ENCODE results near the gene SLX4IP. TPM values are rescaled to one million over a fixed set of nuclear protein-coding genes. Genes with fewer than 3 reads are reported as not detected.

Gene SLX4IP
- total and polyA plus RNA-seq, 2 of the 13 experiments (the other 11 are each of a cell fraction or from before 2014, with no cell fraction given), result 3.6 to 7.3 TPM

DNA sequence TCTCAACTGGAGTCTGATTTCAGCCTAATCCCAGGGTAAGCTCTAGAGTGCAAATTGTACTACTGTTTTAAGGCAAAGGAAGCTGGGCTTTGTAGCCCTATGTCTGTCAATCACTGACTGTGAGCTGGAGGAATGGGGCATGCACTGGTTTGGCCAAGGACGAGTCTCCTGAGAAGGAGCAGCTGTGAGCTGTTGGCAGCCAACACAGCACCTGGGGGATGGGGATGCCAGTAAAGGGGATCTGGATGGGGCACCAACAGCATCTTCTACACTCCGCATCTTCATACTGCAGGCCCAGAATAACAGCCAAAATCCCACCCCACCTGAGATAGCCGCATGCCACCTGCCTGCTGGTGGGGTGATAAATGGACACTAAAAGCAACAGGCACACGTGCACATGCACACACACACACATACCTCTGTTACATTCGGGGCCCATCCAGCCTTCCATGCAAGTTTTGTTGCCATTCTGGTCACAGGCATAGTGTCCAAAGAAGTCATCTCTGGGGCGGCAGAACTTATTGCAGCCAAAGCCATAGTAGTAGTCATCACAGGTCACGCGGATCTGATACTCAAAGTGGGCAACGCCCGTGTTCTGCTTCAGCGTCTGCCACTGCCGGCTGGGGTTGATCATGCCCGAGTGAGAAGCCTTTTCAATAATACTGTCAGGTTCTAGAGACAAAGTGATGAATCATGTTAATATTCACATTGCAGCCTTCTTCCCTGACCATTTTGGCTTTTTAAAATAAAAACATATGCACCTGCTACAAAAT, 223.1 kb downstream of the SLX4IP start:
- ATAC-seq (no peak), DNase-seq (ENCODE audit: low spot score) (no peak), FAIRE-seq (no peak)
- Histone ChIP-seq H3K4me3 (replicated peaks in 1 of 3; ENCODE audit: insufficient read depth in 1 of 3, low read depth in 2 of 3, low read length in 3 of 3) (no peak overlapping the region), H3K36me3 (replicated peaks in 1 of 2; ENCODE audit: control insufficient read depth in 1 of 2, insufficient read depth in 2 of 2, low read length in 2 of 2) (peaks cover 79 to 96% of the 10 kb centered on the region in 2 experiments), H3K9ac (ENCODE audit: insufficient read depth, low read depth, low read length) (no peak overlapping the region), H3K4me1 (ENCODE audit: insufficient read depth, low read length) (peaks cover 71% of the 10 kb centered on the region), H3K79me2 (ENCODE audit: insufficient read depth, low read length) (peaks cover 74% of the 10 kb centered on the region), H4K20me1 (ENCODE audit: insufficient read depth, low read length) (peaks cover 25% of the 10 kb centered on the region), H3K4me2 (ENCODE audit: low read depth, low read length) (no peak overlapping the region), H2AFZ (ENCODE audit: low read length) (no peak overlapping the region), H3K27ac (ENCODE audit: extremely low read length, insufficient read depth, low read length) (no peak overlapping the region), H3K9me3 (ENCODE audit: low read length) (no peaks in the 10 kb centered on the region), H3K27me3 (ENCODE audit: control insufficient read depth in 1 of 2, insufficient read depth in 2 of 2, low read length in 2 of 2) (no peaks in the 10 kb centered on the region)
- POLR2A ChIA-PET, result interaction anchor here (1.0 to 2.7 kb wide), 2 partner anchors 13 to 15 kb away, joined by 4 to 39 read pairs; partner anchors contain the start of gene JAG1
- in situ Hi-C loops (cut with HindIII; ENCODE audit: extremely low pct_ligation_motif_present, low pct_unique_long_range_greater_than_20kb) (no loop called here), intact Hi-C loops (cut with micrococcal nuclease; ENCODE audit: unreplicated experiment) (no loop called here)
- no peak for TF ChIP-seq ZNF672 (CRISPR knock-in tag; IDR thresholded peaks at IDR 0.05)
- TF ChIP-seq MTF2 (CRISPR knock-in tag; IDR thresholded peaks at IDR 0.05; ENCODE audit: borderline replicate concordance), result no peak
- TF ChIP-seq NFYC (CRISPR knock-in tag; IDR thresholded peaks at IDR 0.05), result no peak
- TF ChIP-seq RBFOX2 (IDR thresholded peaks at IDR 0.05; ENCODE audit: low read depth, low read length), result peak; percentile 10; the same call in 1 of the 2 replicates
- 0 out of 2 replicates have a peak, but pooled peaks have one; percentile 49 for TF ChIP-seq ZSCAN21 (CRISPR knock-in tag; IDR thresholded peaks at IDR 0.05; ENCODE audit: borderline replicate concordance)
- TF ChIP-seq POLR2AphosphoS5 (IDR thresholded peaks at IDR 0.05; ENCODE audit: low read depth, low read length), result 0 out of 2 replicates have a peak, but pooled peaks have one; percentile 8
- 98% methylated on average over 13 of the region's 13 CpGs for WGBS (ENCODE audit: low lambda C conversion rate)
- CTCF ChIA-PET (ENCODE audit: low intra/inter-chr PET ratio, low total read pairs), result no interaction called here
- BruUV-seq (replicated peaks), result no TSS peak

DNA sequence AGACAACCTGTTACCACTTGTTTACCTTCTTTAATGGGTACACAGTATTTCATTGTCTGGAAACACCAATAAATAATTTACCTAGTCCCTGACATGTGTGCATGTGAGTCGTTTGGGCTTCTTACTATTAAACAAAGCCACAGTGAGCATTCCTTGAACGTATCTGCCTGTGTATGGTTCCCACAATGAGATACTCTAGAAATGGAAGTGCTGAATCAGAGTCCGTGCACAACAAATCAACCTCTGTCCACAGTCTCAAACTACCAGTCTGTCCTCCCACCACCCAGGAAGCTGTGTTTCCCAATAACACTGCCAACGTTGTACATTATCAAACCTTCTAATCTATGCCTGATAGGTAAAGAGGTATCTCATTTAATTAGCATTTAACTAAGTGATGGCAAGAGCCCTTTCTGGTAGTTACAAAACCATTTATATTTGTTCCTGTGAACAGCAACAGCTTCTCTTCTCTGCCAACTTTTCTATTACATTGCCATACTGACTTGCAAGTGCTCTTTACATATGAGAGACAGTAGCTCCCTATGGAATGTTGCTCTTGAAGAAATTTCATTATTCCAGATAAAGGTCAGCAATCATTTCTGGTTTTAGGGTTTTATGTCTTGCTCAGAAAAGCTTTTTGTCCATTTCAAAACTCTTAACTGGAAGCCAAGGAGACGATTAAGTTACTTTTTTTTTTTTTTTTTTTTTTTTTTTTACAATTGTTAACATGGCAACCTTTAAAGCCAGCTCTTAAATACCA, 223.9 kb downstream of the SLX4IP start:
- Histone ChIP-seq H3K36me3 (replicated peaks in 1 of 2; ENCODE audit: control insufficient read depth in 1 of 2, insufficient read depth in 2 of 2, low read length in 2 of 2) (peaks cover 80 to 99% of the 10 kb centered on the region in 2 experiments), H3K79me2 (ENCODE audit: insufficient read depth, low read length) (peaks cover 78% of the 10 kb centered on the region), H3K9me3 (ENCODE audit: low read length) (no peaks in the 10 kb centered on the region), H3K27me3 (ENCODE audit: control insufficient read depth in 1 of 2, insufficient read depth in 2 of 2, low read length in 2 of 2) (no peaks in the 10 kb centered on the region), H2AFZ (ENCODE audit: low read length) (no peak overlapping the region), H3K4me2 (ENCODE audit: low read depth, low read length) (no peak overlapping the region), H3K4me1 (ENCODE audit: insufficient read depth, low read length) (peaks cover 71% of the 10 kb centered on the region), H3K4me3 (replicated peaks in 1 of 3; ENCODE audit: insufficient read depth in 1 of 3, low read depth in 2 of 3, low read length in 3 of 3) (no peak overlapping the region), H3K9ac (ENCODE audit: insufficient read depth, low read depth, low read length) (no peak overlapping the region), H4K20me1 (ENCODE audit: insufficient read depth, low read length) (peaks cover 29% of the 10 kb centered on the region), H3K27ac (ENCODE audit: extremely low read length, insufficient read depth, low read length) (no peak overlapping the region)
- intact Hi-C loops (cut with micrococcal nuclease; ENCODE audit: unreplicated experiment) (no loop called here), in situ Hi-C loops (cut with HindIII; ENCODE audit: extremely low pct_ligation_motif_present, low pct_unique_long_range_greater_than_20kb) (no loop called here)
- FAIRE-seq (no peak), DNase-seq (ENCODE audit: low spot score) (no peak), ATAC-seq (no peak)
- ChIA-PET CTCF (ENCODE audit: low intra/inter-chr PET ratio, low total read pairs) (no interaction called here), POLR2A (interaction anchor here (1.6 to 2.7 kb wide), 3 partner anchors 10 to 94 kb away, joined by 3 to 39 read pairs (median 5); partner anchors contain the start of gene JAG1)
- TF ChIP-seq POLR2A (IDR thresholded peaks at IDR 0.05; ENCODE audit: insufficient read depth in 1 of 2, low read depth in 2 of 2, low read length in 2 of 2) (0 out of 4 replicates have a peak, but pooled peaks of 1 of the 2 experiments have one; percentile 25), ZBTB20 (CRISPR knock-in tag; IDR thresholded peaks at IDR 0.05; ENCODE audit: borderline replicate concordance, low read depth) (0 out of 2 replicates have a peak, but pooled peaks have one; percentile 28), RBFOX2 (IDR thresholded peaks at IDR 0.05; ENCODE audit: low read depth, low read length) (peak; percentile 24; the same call in 1 of the 2 replicates), TAF1 (CRISPR knock-in tag; IDR thresholded peaks at IDR 0.05) (no peak)
- WGBS (ENCODE audit: low lambda C conversion rate), result 74% methylated on average over 5 of the region's 5 CpGs
- BruUV-seq (replicated peaks), result no TSS peak
